ENCODE data around the gene TCEA2. TPM values are rescaled to one million over a fixed set of nuclear protein-coding genes. Genes with fewer than 3 reads are reported as not detected.

The TCEA2 gene
- total and polyA plus RNA-seq, 2 of the 13 experiments (the other 11 are each of a cell fraction or from before 2014, with no cell fraction given): 28.1 to 33.7 TPM

DNA sequence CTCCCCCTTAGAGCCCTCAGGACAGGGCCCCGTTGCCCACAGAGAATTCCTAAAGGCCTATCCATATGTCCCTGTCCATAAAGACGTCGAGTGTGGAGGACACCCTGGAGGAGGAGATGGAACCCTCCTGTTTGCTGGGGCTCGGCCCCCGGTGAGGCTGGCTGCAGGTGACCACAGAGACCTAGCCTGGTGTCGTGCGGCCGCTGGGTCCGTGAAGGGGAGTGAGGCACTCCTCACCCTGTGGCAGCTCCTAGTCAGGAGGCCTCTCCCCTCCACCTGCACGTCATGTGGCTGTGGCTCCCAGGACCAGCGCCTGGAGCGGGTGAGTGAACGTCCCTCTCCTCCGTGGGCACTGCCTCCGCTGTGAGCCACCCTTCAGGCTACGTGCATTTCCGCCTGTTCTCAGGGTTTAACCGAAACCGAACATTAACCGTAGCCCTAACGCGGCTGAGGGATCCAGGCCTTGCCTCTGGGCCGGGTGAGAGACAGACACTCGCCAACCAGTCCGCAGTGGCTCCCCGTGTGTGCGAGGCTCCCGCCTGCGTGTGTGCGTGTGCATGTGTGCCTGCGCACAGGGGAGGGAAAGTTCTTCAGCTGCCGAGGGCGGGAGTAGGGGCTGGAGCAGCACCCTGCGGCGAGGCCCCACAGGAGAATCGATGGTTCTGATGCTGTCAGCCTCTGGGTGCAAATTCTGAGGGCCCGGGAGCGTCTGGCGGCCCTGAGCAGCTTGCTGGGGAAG, 5.9 kb upstream of the TCEA2 start (continued):
- TF ChIP-seq, protein P1, sequence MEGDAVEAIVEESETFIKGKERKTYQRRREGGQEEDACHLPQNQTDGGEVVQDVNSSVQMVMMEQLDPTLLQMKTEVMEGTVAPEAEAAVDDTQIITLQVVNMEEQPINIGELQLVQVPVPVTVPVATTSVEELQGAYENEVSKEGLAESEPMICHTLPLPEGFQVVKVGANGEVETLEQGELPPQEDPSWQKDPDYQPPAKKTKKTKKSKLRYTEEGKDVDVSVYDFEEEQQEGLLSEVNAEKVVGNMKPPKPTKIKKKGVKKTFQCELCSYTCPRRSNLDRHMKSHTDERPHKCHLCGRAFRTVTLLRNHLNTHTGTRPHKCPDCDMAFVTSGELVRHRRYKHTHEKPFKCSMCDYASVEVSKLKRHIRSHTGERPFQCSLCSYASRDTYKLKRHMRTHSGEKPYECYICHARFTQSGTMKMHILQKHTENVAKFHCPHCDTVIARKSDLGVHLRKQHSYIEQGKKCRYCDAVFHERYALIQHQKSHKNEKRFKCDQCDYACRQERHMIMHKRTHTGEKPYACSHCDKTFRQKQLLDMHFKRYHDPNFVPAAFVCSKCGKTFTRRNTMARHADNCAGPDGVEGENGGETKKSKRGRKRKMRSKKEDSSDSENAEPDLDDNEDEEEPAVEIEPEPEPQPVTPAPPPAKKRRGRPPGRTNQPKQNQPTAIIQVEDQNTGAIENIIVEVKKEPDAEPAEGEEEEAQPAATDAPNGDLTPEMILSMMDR (CRISPR knock-in tag; IDR thresholded peaks at IDR 0.05): no peak
- TF ChIP-seq ATF7-NPFF (CRISPR knock-in tag; IDR thresholded peaks at IDR 0.05; ENCODE audit: low read depth): no peak
- TF ChIP-seq ZNF737 (CRISPR knock-in tag; IDR thresholded peaks at IDR 0.05; ENCODE audit: borderline replicate concordance): peak; percentile 89; the same call in 1 of the 2 replicates
- no peak for TF ChIP-seq GATA4 (IDR thresholded peaks at IDR 0.05; ENCODE audit: borderline replicate concordance, low read depth)
- no peak for TF ChIP-seq ZNF282 (IDR thresholded peaks at IDR 0.05; ENCODE audit: partially characterized antibody)
- 0 out of 2 replicates have a peak, but pooled peaks have one; percentile 56 for TF ChIP-seq ZNF674 (CRISPR knock-in tag; IDR thresholded peaks at IDR 0.05; ENCODE audit: low read depth)
- peak; percentile 80; the same call in 1 of the 2 replicates for TF ChIP-seq NCOA1 (CRISPR knock-in tag; IDR thresholded peaks at IDR 0.05)
- TF ChIP-seq SKI (IDR thresholded peaks at IDR 0.05; ENCODE audit: partially characterized antibody): no peak
- no peak for TF ChIP-seq SATB2 (CRISPR knock-in tag; IDR thresholded peaks at IDR 0.05)
- TF ChIP-seq ATF1 (CRISPR knock-in tag; IDR thresholded peaks at IDR 0.05): no peak
- TF ChIP-seq ATF5 (CRISPR knock-in tag; IDR thresholded peaks at IDR 0.05; ENCODE audit: low read depth): no peak; the same call in 1 of the 2 replicates
- TF ChIP-seq FOXM1 (CRISPR knock-in tag; IDR thresholded peaks at IDR 0.05): no peak
- no peak; the same call in 1 of the 2 replicates for TF ChIP-seq ZSCAN30 (CRISPR knock-in tag; IDR thresholded peaks at IDR 0.05)
- TF ChIP-seq AKAP8 (CRISPR knock-in tag; IDR thresholded peaks at IDR 0.05): peak; percentile 87; the same call in 1 of the 2 replicates
- peak; percentile 93 for TF ChIP-seq U2AF1 (optimal IDR thresholded peaks at IDR 0.05; ENCODE audit: low read depth, low read length)
- no peak for TF ChIP-seq DDIT3 (CRISPR knock-in tag; IDR thresholded peaks at IDR 0.05)
- TF ChIP-seq TEAD3 (CRISPR knock-in tag; optimal IDR thresholded peaks at IDR 0.05; ENCODE audit: borderline replicate concordance): peak; percentile 2
- TF ChIP-seq HNRNPUL1 (IDR thresholded peaks at IDR 0.05; ENCODE audit: low read depth, low read length): no peak
- TF ChIP-seq KAT8 (CRISPR knock-in tag; IDR thresholded peaks at IDR 0.05): no peak
- TF ChIP-seq ZFP82 (CRISPR knock-in tag; IDR thresholded peaks at IDR 0.05; ENCODE audit: borderline replicate concordance): no peak
- no peak for TF ChIP-seq FOSL2 (CRISPR knock-in tag; IDR thresholded peaks at IDR 0.05)
- TF ChIP-seq ZNF549 (CRISPR knock-in tag; IDR thresholded peaks at IDR 0.05): no peak
- TF ChIP-seq ETV6 (CRISPR knock-in tag; conservative IDR thresholded peaks at IDR 0.05): no peak; the same call in 1 of the 2 replicates
- TF ChIP-seq SNAI1 (CRISPR knock-in tag; IDR thresholded peaks at IDR 0.05; ENCODE audit: borderline replicate concordance): peak; percentile 61; the same call in 1 of the 2 replicates
- TF ChIP-seq ZBTB37 (CRISPR knock-in tag; IDR thresholded peaks at IDR 0.05): 0 out of 2 replicates have a peak, but pooled peaks have one; percentile 37
